ENCODE data around the gene MYADM. TPM values are rescaled to one million over a fixed set of nuclear protein-coding genes. Genes with fewer than 3 reads are reported as not detected.

Gene MYADM
- total RNA-seq, 2 experiments from 2014 or later, result 92.9 to 98.1 TPM

DNA sequence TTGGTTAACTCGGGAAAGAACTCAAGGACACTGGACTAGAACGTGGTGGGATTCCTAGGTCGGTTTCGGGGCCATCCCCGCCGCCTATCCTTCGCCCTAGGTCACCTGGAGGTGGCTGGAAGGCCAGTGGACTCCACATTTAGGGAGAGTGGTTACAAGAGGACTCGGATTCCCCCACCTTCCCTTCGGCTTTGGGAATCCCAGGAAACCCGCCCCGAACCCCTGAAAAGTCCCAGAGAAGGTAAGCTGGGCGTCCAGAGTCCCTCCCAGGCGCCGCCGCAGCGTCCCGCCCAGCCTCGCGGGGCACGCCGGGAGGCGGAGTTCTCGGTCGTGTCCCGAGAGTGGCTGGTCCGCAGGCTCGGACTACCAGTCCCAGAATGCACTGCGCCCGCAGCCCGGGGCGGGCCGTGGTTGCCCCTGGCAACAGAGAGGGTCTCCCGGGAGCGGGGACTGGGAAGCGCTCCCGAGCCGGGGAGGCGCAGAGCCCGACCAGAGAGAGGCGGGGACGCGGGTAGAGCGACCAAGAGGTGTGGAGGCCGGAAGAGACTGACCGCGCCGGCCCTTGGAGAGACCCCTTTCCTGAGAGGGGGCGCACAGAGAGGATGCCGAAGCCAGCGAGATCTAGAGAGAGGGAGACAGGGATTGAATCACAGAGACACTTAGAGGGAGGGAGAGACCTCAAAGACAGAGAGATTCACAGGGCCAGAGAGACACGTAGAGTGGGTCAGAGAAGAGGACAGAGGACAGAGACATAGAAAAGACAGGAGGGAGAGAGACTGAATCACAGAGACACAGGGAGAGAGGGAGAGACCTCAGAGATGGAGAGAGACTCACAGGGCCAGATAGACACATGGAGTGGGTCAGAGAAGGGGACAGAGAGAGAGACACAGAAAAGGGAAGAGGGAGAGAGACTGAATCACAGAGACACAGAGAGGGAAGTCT lies 11.7 kb downstream of the MYADM start:
- CTCF ChIA-PET, result interaction anchor here (0.9 kb wide), 1 partner anchor 27 kb away, joined by 3 read pairs; no protein-coding TSS in a partner anchor
- ATAC-seq (peak; percentile 79), DNase-seq (peak; percentile 90)
- H3K4me1 Mint-ChIP-seq (ENCODE audit: low read depth), result peaks cover 44% of the 10 kb centered on the region
- POLR2A ChIA-PET, result interaction anchor here (2.7 kb wide), 1 partner anchor 11 kb away, joined by 13 read pairs; the partner anchor contains the start of gene MYADM
- no peak overlapping the region for H3K27ac Mint-ChIP-seq
- peaks cover 14% of the 10 kb centered on the region for H3K27me3 Mint-ChIP-seq (ENCODE audit: low read depth)
- no peak overlapping the region for H3K4me3 Mint-ChIP-seq
- H3K9me3 Mint-ChIP-seq (ENCODE audit: insufficient read depth), result no peaks in the 10 kb centered on the region
- H3K36me3 Mint-ChIP-seq (ENCODE audit: low read depth), result peaks cover 24% of the 10 kb centered on the region

- ATAC-seq, result no peak
- H3K9me3 Mint-ChIP-seq (ENCODE audit: insufficient read depth), result no peaks in the 10 kb centered on the region
These were observed 13.2 kb downstream of the MYADM start for GRCh38 chr19:53880711-53881481.

DNA sequence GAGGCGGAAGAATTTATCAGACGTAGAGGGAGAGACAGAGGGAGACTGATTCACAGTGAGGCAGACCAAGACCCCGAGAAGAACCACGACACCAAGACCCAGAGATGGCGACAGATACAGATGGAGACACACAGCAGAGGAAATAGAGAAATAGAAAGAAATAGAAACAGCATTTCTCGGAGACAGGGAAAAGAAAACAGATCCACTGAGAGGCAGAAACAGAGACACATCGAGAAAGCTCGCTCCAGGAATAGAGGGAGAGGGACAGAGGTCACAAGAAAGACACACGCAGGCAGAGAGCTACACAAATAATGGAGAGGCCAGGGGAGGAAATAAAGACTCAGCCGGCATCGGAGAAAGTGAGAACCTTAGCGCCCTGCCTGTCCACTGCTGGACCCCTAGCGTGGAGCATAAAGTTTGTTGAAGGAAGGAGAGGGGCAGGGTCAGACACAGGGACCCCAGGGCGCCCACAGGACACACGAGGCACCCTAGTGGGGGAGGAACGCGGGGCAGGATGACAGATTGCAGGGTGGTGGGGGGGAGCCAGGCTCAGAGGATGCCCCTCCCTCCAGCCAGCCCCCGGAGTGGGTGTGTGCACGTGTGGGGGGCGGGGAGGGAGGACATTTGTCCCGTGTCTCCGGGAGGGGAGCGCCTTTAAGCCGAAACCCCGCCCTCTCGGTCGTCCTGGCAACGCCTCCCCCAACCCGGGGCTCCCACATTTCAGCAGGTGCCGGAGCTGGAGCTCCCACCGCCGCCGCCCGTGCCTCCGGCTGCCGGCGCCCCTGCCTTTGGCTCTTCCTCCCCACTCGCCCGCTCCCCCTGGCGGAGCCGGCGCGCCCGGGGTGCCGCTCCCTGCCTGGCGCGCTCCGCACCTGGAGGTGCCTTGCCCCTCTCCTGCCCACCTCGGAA lies 14.1 kb downstream of the MYADM start, which contains the start of gene PRKCG:
TSS of gene PRKCG (plus strand) at position 716 of the 909 bp plus-strand sequence. CDS start 298 bp downstream, outside the sequence.
- peak; percentile 68 for DNase-seq
- no peak within 1 kb of the TSS for H3K27ac Mint-ChIP-seq
- POLR2A ChIA-PET, result interaction anchor here (0.8 to 1.0 kb wide), 2 partner anchors 9 to 11 kb away, joined by 3 to 4 read pairs; no protein-coding TSS in a partner anchor
- no peaks in the 10 kb centered on the region for H3K9me3 Mint-ChIP-seq (ENCODE audit: insufficient read depth)
- H3K36me3 Mint-ChIP-seq (ENCODE audit: low read depth), result peaks cover 6% of the 10 kb centered on the region
- no peak within 1 kb of the TSS for H3K4me3 Mint-ChIP-seq
- H3K27me3 Mint-ChIP-seq (ENCODE audit: low read depth), result peaks cover 25% of the 10 kb centered on the region
- ATAC-seq, result peak; percentile 34
- CTCF ChIA-PET, result interaction anchor here (1.1 to 2.3 kb wide), 7 partner anchors 10 to 30 kb away, joined by 3 to 10 read pairs (median 4); partner anchors contain the start of gene MYADM
- peaks cover 26% of the 10 kb centered on the region for H3K4me1 Mint-ChIP-seq (ENCODE audit: low read depth)

More at GRCh38 chr19:53880711-53881481, 13.2 kb downstream of the MYADM start:
- Mint-ChIP-seq H3K4me1 (ENCODE audit: low read depth) (peaks cover 33% of the 10 kb centered on the region), H3K27ac (no peak overlapping the region), H3K4me3 (no peak overlapping the region), H3K27me3 (ENCODE audit: low read depth) (peaks cover 25% of the 10 kb centered on the region), H3K36me3 (ENCODE audit: low read depth) (peaks cover 13% of the 10 kb centered on the region)
- ChIA-PET CTCF (interaction anchor here (1.1 to 2.3 kb wide), 7 partner anchors 9 to 29 kb away, joined by 3 to 10 read pairs (median 4); partner anchors contain the start of gene MYADM), POLR2A (interaction anchor here (1.0 kb wide), 1 partner anchor 8 kb away, joined by 3 read pairs; no protein-coding TSS in a partner anchor)
- no peak for DNase-seq

- Mint-ChIP-seq H3K27me3 (ENCODE audit: low read depth) (peaks cover 25% of the 10 kb centered on the region), H3K9me3 (ENCODE audit: insufficient read depth) (no peaks in the 10 kb centered on the region), H3K4me1 (ENCODE audit: low read depth) (peaks cover 18% of the 10 kb centered on the region), H3K36me3 (ENCODE audit: low read depth) (no peaks in the 10 kb centered on the region), H3K27ac (no peak overlapping the region), H3K4me3 (no peak overlapping the region)
- CTCF ChIA-PET, result interaction anchor here (1.3 to 2.3 kb wide), 6 partner anchors 12 to 30 kb away, joined by 3 to 10 read pairs (median 4); partner anchors contain the start of gene MYADM
- no peak for ATAC-seq
- POLR2A ChIA-PET, result interaction anchor here (0.7 to 0.8 kb wide), 2 partner anchors 12 to 14 kb away, joined by 3 to 4 read pairs; no protein-coding TSS in a partner anchor
- no peak for DNase-seq
These were observed 14.8 kb downstream of the MYADM start for GRCh38 chr19:53882391-53883050.

- peaks cover 15% of the 10 kb centered on the region for H3K4me1 Mint-ChIP-seq (ENCODE audit: low read depth)
- DNase-seq, result no peak
- no peak for ATAC-seq
- H3K27ac Mint-ChIP-seq, result no peak overlapping the region
- no peaks in the 10 kb centered on the region for H3K36me3 Mint-ChIP-seq (ENCODE audit: low read depth)
- no peak overlapping the region for H3K4me3 Mint-ChIP-seq
- CTCF ChIA-PET, result interaction anchor here (2.3 kb wide), 1 partner anchor 13 kb away, joined by 4 read pairs; no protein-coding TSS in a partner anchor
- H3K9me3 Mint-ChIP-seq (ENCODE audit: insufficient read depth), result no peaks in the 10 kb centered on the region
- POLR2A ChIA-PET, result interaction anchor here (0.7 to 0.8 kb wide), 2 partner anchors 8 to 14 kb away, joined by 3 to 4 read pairs; no protein-coding TSS in a partner anchor
- H3K27me3 Mint-ChIP-seq (ENCODE audit: low read depth), result peaks cover 25% of the 10 kb centered on the region
These were observed 15.6 kb downstream of the MYADM start for GRCh38 chr19:53883231-53883661.

DNA sequence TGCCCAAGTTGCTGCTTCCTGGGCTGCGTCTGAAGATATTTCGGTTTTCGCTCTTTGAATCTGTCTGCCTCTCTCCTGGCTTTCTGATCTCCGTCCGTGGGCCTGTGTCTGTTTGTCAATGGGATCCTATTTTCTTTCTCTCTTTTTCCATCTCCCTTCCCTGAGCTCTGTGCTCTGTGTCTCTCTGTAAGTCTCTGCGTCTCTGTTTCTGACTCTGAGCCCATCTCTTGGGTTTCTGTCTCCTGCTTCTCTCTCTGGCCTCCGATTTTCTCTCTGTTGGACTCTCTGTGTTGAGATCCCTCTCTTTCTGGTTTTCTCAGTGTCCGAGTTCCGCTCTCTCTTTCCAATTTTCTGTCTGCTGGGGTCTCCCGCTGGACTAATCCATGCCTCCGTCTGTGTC lies 16.1 kb downstream of the MYADM start:
- no peaks in the 10 kb centered on the region for H3K36me3 Mint-ChIP-seq (ENCODE audit: low read depth)
- CTCF ChIA-PET, result no interaction called here
- H3K4me3 Mint-ChIP-seq, result no peak overlapping the region
- ATAC-seq (no peak), DNase-seq (no peak)
- peaks cover 12% of the 10 kb centered on the region for H3K4me1 Mint-ChIP-seq (ENCODE audit: low read depth)
- H3K27me3 Mint-ChIP-seq (ENCODE audit: low read depth), result peaks cover 25% of the 10 kb centered on the region
- POLR2A ChIA-PET, result interaction anchor here (0.8 kb wide), 1 partner anchor 9 kb away, joined by 4 read pairs; no protein-coding TSS in a partner anchor
- no peaks in the 10 kb centered on the region for H3K9me3 Mint-ChIP-seq (ENCODE audit: insufficient read depth)
- H3K27ac Mint-ChIP-seq, result no peak overlapping the region

GRCh38 chr19:53884256-53884655 lies 16.6 kb downstream of the MYADM start:
- Mint-ChIP-seq H3K27me3 (ENCODE audit: low read depth) (peaks cover 25% of the 10 kb centered on the region), H3K27ac (no peak overlapping the region), H3K4me1 (ENCODE audit: low read depth) (peaks cover 8% of the 10 kb centered on the region), H3K4me3 (no peak overlapping the region), H3K9me3 (ENCODE audit: insufficient read depth) (no peaks in the 10 kb centered on the region), H3K36me3 (ENCODE audit: low read depth) (no peaks in the 10 kb centered on the region)
- ATAC-seq, result no peak
- POLR2A ChIA-PET, result interaction anchor here (1.6 kb wide), 1 partner anchor 18 kb away, joined by 6 read pairs; no protein-coding TSS in a partner anchor
- CTCF ChIA-PET, result interaction anchor here (1.0 kb wide), 1 partner anchor 9 kb away, joined by 3 read pairs; no protein-coding TSS in a partner anchor
- DNase-seq, result no peak

GRCh38 chr19:53885036-53885435 lies 17.4 kb downstream of the MYADM start:
- ChIA-PET POLR2A (interaction anchor here (1.6 kb wide), 1 partner anchor 18 kb away, joined by 6 read pairs; no protein-coding TSS in a partner anchor), CTCF (interaction anchor here (1.0 kb wide), 1 partner anchor 10 kb away, joined by 3 read pairs; no protein-coding TSS in a partner anchor)
- ATAC-seq (no peak), DNase-seq (no peak)
- Mint-ChIP-seq H3K36me3 (ENCODE audit: low read depth) (no peaks in the 10 kb centered on the region), H3K27ac (no peak overlapping the region), H3K9me3 (ENCODE audit: insufficient read depth) (no peaks in the 10 kb centered on the region), H3K27me3 (ENCODE audit: low read depth) (peaks cover 25% of the 10 kb centered on the region), H3K4me3 (no peak overlapping the region), H3K4me1 (ENCODE audit: low read depth) (peaks cover 11% of the 10 kb centered on the region)

GRCh38 chr19:53892301-53892980 lies 24.8 kb downstream of the MYADM start:
- Mint-ChIP-seq H3K36me3 (ENCODE audit: low read depth) (no peaks in the 10 kb centered on the region), H3K27ac (no peak overlapping the region)
- POLR2A ChIA-PET, result interaction anchor here (0.6 kb wide), 1 partner anchor 21 kb away, joined by 3 read pairs; no protein-coding TSS in a partner anchor

DNA sequence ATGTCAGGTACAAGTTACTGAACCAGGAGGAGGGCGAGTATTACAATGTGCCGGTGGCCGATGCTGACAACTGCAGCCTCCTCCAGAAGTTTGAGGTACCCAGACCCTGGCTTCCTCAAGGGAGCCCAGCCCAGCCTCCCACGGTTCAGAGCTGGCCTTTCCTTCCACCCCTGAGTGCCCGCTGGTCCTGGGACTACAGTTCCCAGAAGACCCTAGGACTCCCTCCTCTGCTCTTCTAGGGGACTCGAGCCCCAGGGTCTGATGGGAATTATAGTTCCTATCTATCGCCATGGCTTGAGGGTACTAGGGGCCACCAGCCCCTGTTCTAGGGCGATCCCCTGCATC lies 25.3 kb downstream of the MYADM start:
- no peak for DNase-seq
- H3K27me3 Mint-ChIP-seq (ENCODE audit: low read depth), result peaks cover 3% of the 10 kb centered on the region

More at GRCh38 chr19:53892301-53892980, 24.8 kb downstream of the MYADM start:
- Mint-ChIP-seq H3K4me3 (no peak overlapping the region), H3K4me1 (ENCODE audit: low read depth) (peaks cover 4% of the 10 kb centered on the region), H3K27me3 (ENCODE audit: low read depth) (peaks cover 3% of the 10 kb centered on the region), H3K9me3 (ENCODE audit: insufficient read depth) (no peaks in the 10 kb centered on the region)
- DNase-seq (no peak), ATAC-seq (no peak)
- CTCF ChIA-PET, result no interaction called here

More for the DNA sequence above, 25.3 kb downstream of the MYADM start:
- no peak for ATAC-seq
- ChIA-PET POLR2A (no interaction called here), CTCF (no interaction called here)
- no peak overlapping the region for H3K4me3 Mint-ChIP-seq
- H3K4me1 Mint-ChIP-seq (ENCODE audit: low read depth), result peaks cover 4% of the 10 kb centered on the region
- no peaks in the 10 kb centered on the region for H3K9me3 Mint-ChIP-seq (ENCODE audit: insufficient read depth)
- H3K27ac Mint-ChIP-seq, result no peak overlapping the region
- no peaks in the 10 kb centered on the region for H3K36me3 Mint-ChIP-seq (ENCODE audit: low read depth)

All from activated CD8-positive, alpha-beta T cell treated with anti-CD3 and anti-CD28 coated beads, Interleukin-2, amount 10 ng/mL, durations not matched to agents 7 days and 5 days (primary cell).